Measurements from ENCODE around the gene FMNL3. TPM values are rescaled to one million over a fixed set of nuclear protein-coding genes. Genes with fewer than 3 reads are reported as not detected.

The FMNL3 gene
- total RNA-seq, 1 donor from 2014 or later: 58.4 TPM

DNA sequence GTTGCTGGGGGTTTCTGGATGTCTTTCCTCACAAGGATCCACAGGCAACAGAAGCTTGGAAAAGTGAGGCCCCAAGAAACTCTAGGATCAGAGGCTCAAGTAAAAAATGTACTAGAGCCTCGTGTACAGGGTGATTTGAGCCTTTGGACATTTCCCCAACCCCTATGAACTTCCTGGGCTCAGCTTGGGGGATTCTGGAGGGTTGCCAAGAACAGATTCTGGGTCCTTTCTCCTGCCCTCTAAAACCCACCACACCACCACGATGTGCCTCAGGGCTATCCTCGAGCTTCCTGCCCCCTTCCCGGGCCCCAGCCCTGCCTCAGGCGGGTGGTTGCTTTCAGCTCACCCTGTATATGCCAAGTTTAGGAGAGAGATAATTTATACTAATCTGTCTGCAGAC lies 102.3 kb downstream of the FMNL3 start:
- Histone ChIP-seq H3K79me2 (ENCODE audit: insufficient read depth, low read length) (no peaks in the 10 kb centered on the region), H3K27ac (ENCODE audit: low read depth, low read length) (no peak overlapping the region), H3K9me3 (ENCODE audit: insufficient read depth, low read depth, low read length) (no peaks in the 10 kb centered on the region), H4K20me1 (ENCODE audit: insufficient read depth, low read length) (no peaks in the 10 kb centered on the region), H3K4me3 (ENCODE audit: insufficient read depth, low read depth, low read length) (no peak overlapping the region), H3K36me3 (ENCODE audit: insufficient read depth, low read length) (no peaks in the 10 kb centered on the region), H3K9ac (ENCODE audit: low read length) (no peak overlapping the region), H3K4me2 (ENCODE audit: low read length) (no peak overlapping the region), H3K4me1 (ENCODE audit: insufficient read depth, low read length) (no peaks in the 10 kb centered on the region), H2AFZ (ENCODE audit: low read depth, low read length) (no peak overlapping the region), H3K27me3 (ENCODE audit: insufficient read depth, low read length) (no peaks in the 10 kb centered on the region)
- Mint-ChIP-seq H3K27ac (ENCODE audit: unreplicated experiment) (no peak overlapping the region), H3K4me1 (ENCODE audit: low read depth, unreplicated experiment) (peaks cover 2% of the 10 kb centered on the region), H3K27me3 (ENCODE audit: low read depth, unreplicated experiment) (peaks cover 13% of the 10 kb centered on the region), H3K4me3 (ENCODE audit: unreplicated experiment) (no peak overlapping the region), H3K9me3 (ENCODE audit: unreplicated experiment) (peaks cover 4% of the 10 kb centered on the region), H3K36me3 (ENCODE audit: low read depth, unreplicated experiment) (peaks cover 15% of the 10 kb centered on the region)
- FAIRE-seq (no peak), DNase-seq (ENCODE audit: low read depth) (no peak)
- no peak for TF ChIP-seq CTCF (IDR thresholded peaks at IDR 0.05; ENCODE audit: insufficient read depth, low read depth, low read length)
- TF ChIP-seq EZH2 (IDR thresholded peaks at IDR 0.05; ENCODE audit: insufficient read depth, low read length): no peak

GRCh38 chr12:49603721-49604120 lies 103.5 kb downstream of the FMNL3 start:
- no peaks in the 10 kb centered on the region for H3K79me2 ChIP-seq (ENCODE audit: insufficient read depth, low read length)
- H3K9ac ChIP-seq (ENCODE audit: low read length): no peak overlapping the region
- H3K36me3 Mint-ChIP-seq (ENCODE audit: low read depth, unreplicated experiment): peaks cover 16% of the 10 kb centered on the region

More at GRCh38 chr12:49603721-49604120, 103.5 kb downstream of the FMNL3 start:
- Histone ChIP-seq H2AFZ (ENCODE audit: low read depth, low read length) (no peak overlapping the region), H3K4me2 (ENCODE audit: low read length) (no peak overlapping the region), H3K27me3 (ENCODE audit: insufficient read depth, low read length) (no peaks in the 10 kb centered on the region), H3K9me3 (ENCODE audit: insufficient read depth, low read depth, low read length) (no peaks in the 10 kb centered on the region), H3K27ac (ENCODE audit: low read depth, low read length) (no peak overlapping the region), H4K20me1 (ENCODE audit: insufficient read depth, low read length) (no peaks in the 10 kb centered on the region), H3K36me3 (ENCODE audit: insufficient read depth, low read length) (no peaks in the 10 kb centered on the region), H3K4me1 (ENCODE audit: insufficient read depth, low read length) (no peaks in the 10 kb centered on the region), H3K4me3 (ENCODE audit: insufficient read depth, low read depth, low read length) (no peak overlapping the region)
- Mint-ChIP-seq H3K9me3 (ENCODE audit: unreplicated experiment) (peaks cover 4% of the 10 kb centered on the region), H3K27me3 (ENCODE audit: low read depth, unreplicated experiment) (peaks cover 10% of the 10 kb centered on the region), H3K4me3 (ENCODE audit: unreplicated experiment) (no peak overlapping the region), H3K27ac (ENCODE audit: unreplicated experiment) (no peak overlapping the region), H3K4me1 (ENCODE audit: low read depth, unreplicated experiment) (no peaks in the 10 kb centered on the region)
- FAIRE-seq (no peak), DNase-seq (ENCODE audit: low read depth) (no peak)
- no peak for TF ChIP-seq CTCF (IDR thresholded peaks at IDR 0.05; ENCODE audit: insufficient read depth, low read depth, low read length)

Data from astrocyte (in vitro differentiated cells and primary cell).